Neural cell (in vitro differentiated cells): Measurements from ENCODE around the gene ATP2A1.

ENCODE experiments used
- POLR2AphosphoS5 ChIP-seq: IDR thresholded peaks from 2 replicates; pipeline ENCODE4 v1.6.1; 2012
- RAD21 ChIP-seq: fragments of 450-650 bp; conservative IDR thresholded peaks from 2 replicates; pipeline ENCODE4 v1.6.1; 2014; ENCODE audit warnings: antibody characterized with exemption, mild to moderate bottlenecking, moderate library complexity
- TF ChIP-seq, protein P1 (sequence below): fragments of 450-650 bp; IDR thresholded peaks from 2 replicates; pipeline ENCODE4 v1.5.1; 2014; ENCODE audit warnings: antibody characterized with exemption, mild to moderate bottlenecking, moderate library complexity; ENCODE audit not compliant: poor library complexity, severe bottlenecking

DNA sequence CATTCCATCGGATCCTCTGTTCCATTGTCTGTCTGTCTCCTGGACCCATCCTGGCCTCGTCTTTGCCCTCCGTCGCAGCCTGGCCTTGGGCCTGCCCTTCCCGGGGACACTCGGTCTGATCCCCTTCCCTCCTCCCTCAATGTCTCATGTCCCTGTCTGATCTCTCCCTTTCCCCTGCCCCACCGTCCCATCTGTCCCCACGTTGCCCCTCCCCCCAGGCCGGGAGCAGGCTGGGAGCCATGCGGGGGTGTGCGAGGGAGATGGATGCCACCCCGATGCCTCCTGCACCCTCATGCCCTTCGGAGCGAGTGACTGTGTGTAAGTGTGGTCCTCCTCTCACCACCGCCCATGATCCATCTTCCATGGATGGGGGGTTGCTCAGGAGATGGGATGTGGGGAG is 5.3 kb upstream of the ATP2A1 start:
- TF ChIP-seq RAD21 (no peak), POLR2AphosphoS5 (no peak)
- TF ChIP-seq, protein P1, sequence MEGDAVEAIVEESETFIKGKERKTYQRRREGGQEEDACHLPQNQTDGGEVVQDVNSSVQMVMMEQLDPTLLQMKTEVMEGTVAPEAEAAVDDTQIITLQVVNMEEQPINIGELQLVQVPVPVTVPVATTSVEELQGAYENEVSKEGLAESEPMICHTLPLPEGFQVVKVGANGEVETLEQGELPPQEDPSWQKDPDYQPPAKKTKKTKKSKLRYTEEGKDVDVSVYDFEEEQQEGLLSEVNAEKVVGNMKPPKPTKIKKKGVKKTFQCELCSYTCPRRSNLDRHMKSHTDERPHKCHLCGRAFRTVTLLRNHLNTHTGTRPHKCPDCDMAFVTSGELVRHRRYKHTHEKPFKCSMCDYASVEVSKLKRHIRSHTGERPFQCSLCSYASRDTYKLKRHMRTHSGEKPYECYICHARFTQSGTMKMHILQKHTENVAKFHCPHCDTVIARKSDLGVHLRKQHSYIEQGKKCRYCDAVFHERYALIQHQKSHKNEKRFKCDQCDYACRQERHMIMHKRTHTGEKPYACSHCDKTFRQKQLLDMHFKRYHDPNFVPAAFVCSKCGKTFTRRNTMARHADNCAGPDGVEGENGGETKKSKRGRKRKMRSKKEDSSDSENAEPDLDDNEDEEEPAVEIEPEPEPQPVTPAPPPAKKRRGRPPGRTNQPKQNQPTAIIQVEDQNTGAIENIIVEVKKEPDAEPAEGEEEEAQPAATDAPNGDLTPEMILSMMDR: no peak
